Measurements from ENCODE around the gene TWF1. TPM values are rescaled to one million over a fixed set of nuclear protein-coding genes. Genes with fewer than 3 reads are reported as not detected.
A peak's percentile ranks its signal among the peaks of the same experiment; 100 is the strongest.

The TWF1 gene
- total RNA-seq, 1 donor from 2014 or later: 52.1 TPM

- ATAC-seq (no peak), DNase-seq (no peak)
- Histone ChIP-seq H3K9me3 (no peaks in the 10 kb centered on the region), H3K36me3 (peaks cover 24% of the 10 kb centered on the region), H3K4me3 (no peak overlapping the region), H3K4me1 (no peaks in the 10 kb centered on the region), H3K27me3 (no peaks in the 10 kb centered on the region), H3K27ac (no peak overlapping the region)
- intact Hi-C loops (cut with DNase I): no loop called here
- TF ChIP-seq CTCF (IDR thresholded peaks at IDR 0.05): no peak
Observed at GRCh38 chr12:43766291-43766690, 39.8 kb downstream of the TWF1 start.

GRCh38 chr12:43764528-43764927 lies 41.6 kb downstream of the TWF1 start:
- ATAC-seq: no peak
- H3K36me3 ChIP-seq: peaks cover 15% of the 10 kb centered on the region
- peaks cover 18% of the 10 kb centered on the region for H3K4me1 ChIP-seq
- no peak overlapping the region for H3K27ac ChIP-seq
- intact Hi-C loops (cut with DNase I): no loop called here
- H3K27me3 ChIP-seq: no peaks in the 10 kb centered on the region
- H3K9me3 ChIP-seq: no peaks in the 10 kb centered on the region
- no peak overlapping the region for H3K4me3 ChIP-seq
- no peak for TF ChIP-seq CTCF (IDR thresholded peaks at IDR 0.05)
- no peak for DNase-seq

GRCh38 chr12:43763769-43764168 lies 42.3 kb downstream of the TWF1 start:
- TF ChIP-seq CTCF (IDR thresholded peaks at IDR 0.05): no peak
- no peak overlapping the region for H3K27ac ChIP-seq
- ATAC-seq (no peak), DNase-seq (no peak)
- no peaks in the 10 kb centered on the region for H3K9me3 ChIP-seq
- no peak overlapping the region for H3K4me3 ChIP-seq
- H3K27me3 ChIP-seq: no peaks in the 10 kb centered on the region
- peaks cover 8% of the 10 kb centered on the region for H3K36me3 ChIP-seq
- peaks cover 18% of the 10 kb centered on the region for H3K4me1 ChIP-seq
- intact Hi-C loops (cut with DNase I): no loop called here

- DNase-seq: no peak
- H3K27me3 ChIP-seq: no peaks in the 10 kb centered on the region
- H3K4me3 ChIP-seq: no peak overlapping the region
- H3K4me1 ChIP-seq: peaks cover 23% of the 10 kb centered on the region
- no peaks in the 10 kb centered on the region for H3K9me3 ChIP-seq
- intact Hi-C loops (cut with DNase I): no loop called here
- no peak overlapping the region for H3K27ac ChIP-seq
- TF ChIP-seq CTCF (IDR thresholded peaks at IDR 0.05): no peak
- no peaks in the 10 kb centered on the region for H3K36me3 ChIP-seq
- ATAC-seq: no peak
Observed at GRCh38 chr12:43762596-43762995, 43.5 kb downstream of the TWF1 start.

GRCh38 chr12:43761500-43761899 lies 44.6 kb downstream of the TWF1 start:
- no peak for ATAC-seq
- no peak for TF ChIP-seq CTCF (IDR thresholded peaks at IDR 0.05)
- H3K9me3 ChIP-seq: no peaks in the 10 kb centered on the region
- no peaks in the 10 kb centered on the region for H3K36me3 ChIP-seq
- H3K27ac ChIP-seq: no peak overlapping the region
- no peaks in the 10 kb centered on the region for H3K27me3 ChIP-seq
- DNase-seq: no peak
- H3K4me3 ChIP-seq: no peak overlapping the region
- peaks cover 28% of the 10 kb centered on the region for H3K4me1 ChIP-seq
- intact Hi-C loops (cut with DNase I): no loop called here

GRCh38 chr12:43760396-43760795 lies 45.7 kb downstream of the TWF1 start:
- H3K36me3 ChIP-seq: no peaks in the 10 kb centered on the region
- no peaks in the 10 kb centered on the region for H3K27me3 ChIP-seq
- no peaks in the 10 kb centered on the region for H3K9me3 ChIP-seq
- no peak for DNase-seq
- H3K4me3 ChIP-seq: peak overlapping the region; percentile 81
- no peak for TF ChIP-seq CTCF (IDR thresholded peaks at IDR 0.05)
- intact Hi-C loops (cut with DNase I): no loop called here
- peaks cover 28% of the 10 kb centered on the region for H3K4me1 ChIP-seq
- H3K27ac ChIP-seq: no peak overlapping the region
- ATAC-seq: no peak
